ENCODE results near the gene SIAH2. TPM values are rescaled to one million over a fixed set of nuclear protein-coding genes. Genes with fewer than 3 reads are reported as not detected.

The SIAH2 gene
- total and polyA plus RNA-seq, 2 experiments from 2014 or later, result 6.3 to 28.8 TPM

DNA sequence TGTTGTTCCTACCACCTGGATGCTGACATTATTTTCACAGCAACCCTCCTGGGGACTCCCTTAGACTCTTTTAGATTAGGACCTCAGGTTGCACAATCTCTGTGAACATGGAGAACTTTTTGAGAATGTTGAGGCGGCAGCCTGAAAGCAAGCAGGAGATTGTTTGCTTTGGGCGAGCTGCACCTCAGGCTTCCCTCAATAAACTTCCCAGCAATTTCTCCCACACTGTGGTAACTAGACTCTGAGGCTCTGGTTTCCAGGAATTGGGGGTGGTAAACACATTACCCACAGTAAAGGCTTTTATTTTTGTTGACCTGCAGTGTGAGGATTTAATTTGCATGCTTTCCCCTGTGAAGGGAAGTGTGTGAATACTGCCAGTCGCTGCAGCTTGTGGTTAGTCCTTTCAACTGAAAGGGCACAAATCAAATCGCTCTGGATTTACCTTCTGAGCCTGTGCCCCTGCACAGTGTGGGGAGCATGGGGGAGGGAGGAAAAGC is 35.2 kb upstream of the SIAH2 start:
- no peaks in the 10 kb centered on the region for H3F3A ChIP-seq (replicated peaks; ENCODE audit: low read depth)
- H3K4me2 ChIP-seq, result peak overlapping the region; percentile 56
- H3K79me2 ChIP-seq (replicated peaks; ENCODE audit: insufficient read depth), result no peaks in the 10 kb centered on the region
- Mint-ChIP-seq H3K27me3 (ENCODE audit: insufficient read depth, low read depth, poor library complexity) (peaks cover 5% of the 10 kb centered on the region), H3K4me3 (peak overlapping the region; percentile 45), H3K27ac (peak overlapping the region; percentile 31; the same call in 1 of the 2 replicates), H3K4me1 (peaks cover 15% of the 10 kb centered on the region), H3K9me3 (no peaks in the 10 kb centered on the region), H3K36me3 (ENCODE audit: low read depth) (no peaks in the 10 kb centered on the region)
- TF ChIP-seq CREB1 (CRISPR knock-in tag; IDR thresholded peaks at IDR 0.05; ENCODE audit: low read depth), result no peak
- no peak for TF ChIP-seq ZNF114 (CRISPR knock-in tag; IDR thresholded peaks at IDR 0.05)
- TF ChIP-seq, protein P1, sequence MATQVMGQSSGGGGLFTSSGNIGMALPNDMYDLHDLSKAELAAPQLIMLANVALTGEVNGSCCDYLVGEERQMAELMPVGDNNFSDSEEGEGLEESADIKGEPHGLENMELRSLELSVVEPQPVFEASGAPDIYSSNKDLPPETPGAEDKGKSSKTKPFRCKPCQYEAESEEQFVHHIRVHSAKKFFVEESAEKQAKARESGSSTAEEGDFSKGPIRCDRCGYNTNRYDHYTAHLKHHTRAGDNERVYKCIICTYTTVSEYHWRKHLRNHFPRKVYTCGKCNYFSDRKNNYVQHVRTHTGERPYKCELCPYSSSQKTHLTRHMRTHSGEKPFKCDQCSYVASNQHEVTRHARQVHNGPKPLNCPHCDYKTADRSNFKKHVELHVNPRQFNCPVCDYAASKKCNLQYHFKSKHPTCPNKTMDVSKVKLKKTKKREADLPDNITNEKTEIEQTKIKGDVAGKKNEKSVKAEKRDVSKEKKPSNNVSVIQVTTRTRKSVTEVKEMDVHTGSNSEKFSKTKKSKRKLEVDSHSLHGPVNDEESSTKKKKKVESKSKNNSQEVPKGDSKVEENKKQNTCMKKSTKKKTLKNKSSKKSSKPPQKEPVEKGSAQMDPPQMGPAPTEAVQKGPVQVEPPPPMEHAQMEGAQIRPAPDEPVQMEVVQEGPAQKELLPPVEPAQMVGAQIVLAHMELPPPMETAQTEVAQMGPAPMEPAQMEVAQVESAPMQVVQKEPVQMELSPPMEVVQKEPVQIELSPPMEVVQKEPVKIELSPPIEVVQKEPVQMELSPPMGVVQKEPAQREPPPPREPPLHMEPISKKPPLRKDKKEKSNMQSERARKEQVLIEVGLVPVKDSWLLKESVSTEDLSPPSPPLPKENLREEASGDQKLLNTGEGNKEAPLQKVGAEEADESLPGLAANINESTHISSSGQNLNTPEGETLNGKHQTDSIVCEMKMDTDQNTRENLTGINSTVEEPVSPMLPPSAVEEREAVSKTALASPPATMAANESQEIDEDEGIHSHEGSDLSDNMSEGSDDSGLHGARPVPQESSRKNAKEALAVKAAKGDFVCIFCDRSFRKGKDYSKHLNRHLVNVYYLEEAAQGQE (IDR thresholded peaks at IDR 0.05; ENCODE audit: unreplicated experiment), result no peak
- TF ChIP-seq, protein P2, sequence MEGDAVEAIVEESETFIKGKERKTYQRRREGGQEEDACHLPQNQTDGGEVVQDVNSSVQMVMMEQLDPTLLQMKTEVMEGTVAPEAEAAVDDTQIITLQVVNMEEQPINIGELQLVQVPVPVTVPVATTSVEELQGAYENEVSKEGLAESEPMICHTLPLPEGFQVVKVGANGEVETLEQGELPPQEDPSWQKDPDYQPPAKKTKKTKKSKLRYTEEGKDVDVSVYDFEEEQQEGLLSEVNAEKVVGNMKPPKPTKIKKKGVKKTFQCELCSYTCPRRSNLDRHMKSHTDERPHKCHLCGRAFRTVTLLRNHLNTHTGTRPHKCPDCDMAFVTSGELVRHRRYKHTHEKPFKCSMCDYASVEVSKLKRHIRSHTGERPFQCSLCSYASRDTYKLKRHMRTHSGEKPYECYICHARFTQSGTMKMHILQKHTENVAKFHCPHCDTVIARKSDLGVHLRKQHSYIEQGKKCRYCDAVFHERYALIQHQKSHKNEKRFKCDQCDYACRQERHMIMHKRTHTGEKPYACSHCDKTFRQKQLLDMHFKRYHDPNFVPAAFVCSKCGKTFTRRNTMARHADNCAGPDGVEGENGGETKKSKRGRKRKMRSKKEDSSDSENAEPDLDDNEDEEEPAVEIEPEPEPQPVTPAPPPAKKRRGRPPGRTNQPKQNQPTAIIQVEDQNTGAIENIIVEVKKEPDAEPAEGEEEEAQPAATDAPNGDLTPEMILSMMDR (conservative IDR thresholded peaks at IDR 0.05; ENCODE audit: low read depth in 2 of 2), result no peak
- TF ChIP-seq, protein P3, sequence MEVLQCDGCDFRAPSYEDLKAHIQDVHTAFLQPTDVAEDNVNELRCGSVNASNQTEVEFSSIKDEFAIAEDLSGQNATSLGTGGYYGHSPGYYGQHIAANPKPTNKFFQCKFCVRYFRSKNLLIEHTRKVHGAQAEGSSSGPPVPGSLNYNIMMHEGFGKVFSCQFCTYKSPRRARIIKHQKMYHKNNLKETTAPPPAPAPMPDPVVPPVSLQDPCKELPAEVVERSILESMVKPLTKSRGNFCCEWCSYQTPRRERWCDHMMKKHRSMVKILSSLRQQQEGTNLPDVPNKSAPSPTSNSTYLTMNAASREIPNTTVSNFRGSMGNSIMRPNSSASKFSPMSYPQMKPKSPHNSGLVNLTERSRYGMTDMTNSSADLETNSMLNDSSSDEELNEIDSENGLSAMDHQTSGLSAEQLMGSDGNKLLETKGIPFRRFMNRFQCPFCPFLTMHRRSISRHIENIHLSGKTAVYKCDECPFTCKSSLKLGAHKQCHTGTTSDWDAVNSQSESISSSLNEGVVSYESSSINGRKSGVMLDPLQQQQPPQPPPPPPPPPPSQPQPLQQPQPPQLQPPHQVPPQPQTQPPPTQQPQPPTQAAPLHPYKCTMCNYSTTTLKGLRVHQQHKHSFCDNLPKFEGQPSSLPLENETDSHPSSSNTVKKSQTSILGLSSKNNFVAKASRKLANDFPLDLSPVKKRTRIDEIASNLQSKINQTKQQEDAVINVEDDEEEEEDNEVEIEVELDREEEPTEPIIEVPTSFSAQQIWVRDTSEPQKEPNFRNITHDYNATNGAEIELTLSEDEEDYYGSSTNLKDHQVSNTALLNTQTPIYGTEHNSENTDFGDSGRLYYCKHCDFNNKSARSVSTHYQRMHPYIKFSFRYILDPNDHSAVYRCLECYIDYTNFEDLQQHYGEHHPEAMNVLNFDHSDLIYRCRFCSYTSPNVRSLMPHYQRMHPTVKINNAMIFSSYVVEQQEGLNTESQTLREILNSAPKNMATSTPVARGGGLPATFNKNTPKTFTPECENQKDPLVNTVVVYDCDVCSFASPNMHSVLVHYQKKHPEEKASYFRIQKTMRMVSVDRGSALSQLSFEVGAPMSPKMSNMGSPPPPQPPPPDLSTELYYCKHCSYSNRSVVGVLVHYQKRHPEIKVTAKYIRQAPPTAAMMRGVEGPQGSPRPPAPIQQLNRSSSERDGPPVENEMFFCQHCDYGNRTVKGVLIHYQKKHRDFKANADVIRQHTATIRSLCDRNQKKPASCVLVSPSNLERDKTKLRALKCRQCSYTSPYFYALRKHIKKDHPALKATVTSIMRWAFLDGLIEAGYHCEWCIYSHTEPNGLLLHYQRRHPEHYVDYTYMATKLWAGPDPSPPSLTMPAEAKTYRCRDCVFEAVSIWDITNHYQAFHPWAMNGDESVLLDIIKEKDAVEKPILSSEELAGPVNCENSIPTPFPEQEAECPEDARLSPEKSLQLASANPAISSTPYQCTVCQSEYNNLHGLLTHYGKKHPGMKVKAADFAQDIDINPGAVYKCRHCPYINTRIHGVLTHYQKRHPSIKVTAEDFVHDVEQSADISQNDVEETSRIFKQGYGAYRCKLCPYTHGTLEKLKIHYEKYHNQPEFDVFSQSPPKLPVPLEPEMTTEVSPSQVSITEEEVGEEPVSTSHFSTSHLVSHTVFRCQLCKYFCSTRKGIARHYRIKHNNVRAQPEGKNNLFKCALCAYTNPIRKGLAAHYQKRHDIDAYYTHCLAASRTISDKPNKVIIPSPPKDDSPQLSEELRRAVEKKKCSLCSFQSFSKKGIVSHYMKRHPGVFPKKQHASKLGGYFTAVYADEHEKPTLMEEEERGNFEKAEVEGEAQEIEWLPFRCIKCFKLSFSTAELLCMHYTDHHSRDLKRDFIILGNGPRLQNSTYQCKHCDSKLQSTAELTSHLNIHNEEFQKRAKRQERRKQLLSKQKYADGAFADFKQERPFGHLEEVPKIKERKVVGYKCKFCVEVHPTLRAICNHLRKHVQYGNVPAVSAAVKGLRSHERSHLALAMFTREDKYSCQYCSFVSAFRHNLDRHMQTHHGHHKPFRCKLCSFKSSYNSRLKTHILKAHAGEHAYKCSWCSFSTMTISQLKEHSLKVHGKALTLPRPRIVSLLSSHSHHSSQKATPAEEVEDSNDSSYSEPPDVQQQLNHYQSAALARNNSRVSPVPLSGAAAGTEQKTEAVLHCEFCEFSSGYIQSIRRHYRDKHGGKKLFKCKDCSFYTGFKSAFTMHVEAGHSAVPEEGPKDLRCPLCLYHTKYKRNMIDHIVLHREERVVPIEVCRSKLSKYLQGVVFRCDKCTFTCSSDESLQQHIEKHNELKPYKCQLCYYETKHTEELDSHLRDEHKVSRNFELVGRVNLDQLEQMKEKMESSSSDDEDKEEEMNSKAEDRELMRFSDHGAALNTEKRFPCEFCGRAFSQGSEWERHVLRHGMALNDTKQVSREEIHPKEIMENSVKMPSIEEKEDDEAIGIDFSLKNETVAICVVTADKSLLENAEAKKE (CRISPR knock-in tag; IDR thresholded peaks at IDR 0.05), result no peak
- TF ChIP-seq ZNF331 (CRISPR knock-in tag; IDR thresholded peaks at IDR 0.05; ENCODE audit: low read depth), result no peak
- TF ChIP-seq STAT1 (IDR thresholded peaks at IDR 0.05; ENCODE audit: unreplicated experiment), result no peak
- no peak for TF ChIP-seq EZH2phosphoT487 (IDR thresholded peaks at IDR 0.05; ENCODE audit: unreplicated experiment)
- TF ChIP-seq, protein P4, sequence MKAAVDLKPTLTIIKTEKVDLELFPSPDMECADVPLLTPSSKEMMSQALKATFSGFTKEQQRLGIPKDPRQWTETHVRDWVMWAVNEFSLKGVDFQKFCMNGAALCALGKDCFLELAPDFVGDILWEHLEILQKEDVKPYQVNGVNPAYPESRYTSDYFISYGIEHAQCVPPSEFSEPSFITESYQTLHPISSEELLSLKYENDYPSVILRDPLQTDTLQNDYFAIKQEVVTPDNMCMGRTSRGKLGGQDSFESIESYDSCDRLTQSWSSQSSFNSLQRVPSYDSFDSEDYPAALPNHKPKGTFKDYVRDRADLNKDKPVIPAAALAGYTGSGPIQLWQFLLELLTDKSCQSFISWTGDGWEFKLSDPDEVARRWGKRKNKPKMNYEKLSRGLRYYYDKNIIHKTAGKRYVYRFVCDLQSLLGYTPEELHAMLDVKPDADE (IDR thresholded peaks at IDR 0.05), result no peak
- TF ChIP-seq NANOG (IDR thresholded peaks at IDR 0.05; ENCODE audit: borderline replicate concordance), result no peak
- TF ChIP-seq JUNB (IDR thresholded peaks at IDR 0.05; ENCODE audit: unreplicated experiment), result no peak
- TF ChIP-seq POLR2AphosphoS5 (IDR thresholded peaks at IDR 0.05; ENCODE audit: low read depth), result no peak
- no peak for TF ChIP-seq EZH2 (IDR thresholded peaks at IDR 0.05; ENCODE audit: low read depth, unreplicated experiment)
- no peaks in the 10 kb centered on the region for H3K9me2 ChIP-seq (ENCODE audit: insufficient read depth)
- peak overlapping the region; percentile 73 for H3K27ac ChIP-seq (ENCODE audit: low read depth)
- peak; percentile 44 for DNase-seq (ENCODE audit: low spot score)
- H3K4me3 ChIP-seq, result peak overlapping the region; percentile 19; the same call in 1 of the 2 replicates
- H3K4me1 ChIP-seq (ENCODE audit: insufficient read depth), result peaks cover 22% of the 10 kb centered on the region
- H3K27me3 ChIP-seq (ENCODE audit: insufficient read depth), result no peaks in the 10 kb centered on the region
- peak; percentile 90 for ATAC-seq
- no peaks in the 10 kb centered on the region for H4K20me1 ChIP-seq (replicated peaks; ENCODE audit: insufficient read depth)
- peak overlapping the region; percentile 86 for H2AFZ ChIP-seq
- no peaks in the 10 kb centered on the region for H3K36me3 ChIP-seq (ENCODE audit: insufficient read depth)
